ENCODE measurements around the gene UBR4. TPM values are rescaled to one million over a fixed set of nuclear protein-coding genes. Genes with fewer than 3 reads are reported as not detected.

UBR4 gene
- total RNA-seq, 1 experiment from 2014 or later = 131 TPM

- no peak overlapping the region for H3K4me2 ChIP-seq (ENCODE audit: insufficient read depth, insufficient read length, low read length)
- no peaks in the 10 kb centered on the region for H3K79me1 ChIP-seq (ENCODE audit: insufficient read depth, low read depth, low read length, poor library complexity, severe bottlenecking)
- H2BK15ac ChIP-seq (ENCODE audit: low read depth, low read length) = no peak overlapping the region
- no peaks in the 10 kb centered on the region for H3K4me1 ChIP-seq (ENCODE audit: insufficient read depth, low read length)
- H3T11ph ChIP-seq (ENCODE audit: low read length) = no peak overlapping the region
- H4K20me1 ChIP-seq (ENCODE audit: control insufficient read depth, insufficient read depth, insufficient read length) = no peaks in the 10 kb centered on the region
- no peak overlapping the region for H4K5ac ChIP-seq (ENCODE audit: insufficient read length, low read depth, low read length)
- peaks cover 51 to 96% (median 83%) of the 10 kb centered on the region in 3 experiments; a peak in 6 of 7 replicates for H3K36me3 Mint-ChIP-seq (ENCODE audit: insufficient read depth in 1 of 3, low read depth in 3 of 3)
- TF ChIP-seq CTCF (conservative IDR thresholded peaks at IDR 0.05) = no peak
- no peaks in the 10 kb centered on the region for H3K27me3 Mint-ChIP-seq (ENCODE audit: low read depth)
- H3K9me3 ChIP-seq (ENCODE audit: control insufficient read depth, low read depth, low read length) = no peaks in the 10 kb centered on the region
- H2BK120ac ChIP-seq (ENCODE audit: low read depth, low read length, poor library complexity, severe bottlenecking) = no peak overlapping the region
- no CpG with 5 or more reads among the region's 21 CpGs for WGBS (ENCODE audit: extremely low coverage, insufficient read length, low lambda C conversion rate)
- H3K4ac ChIP-seq (ENCODE audit: low read depth, low read length) = no peak overlapping the region
- H3K27ac Mint-ChIP-seq = peak overlapping the region in 1 of 3 experiments; percentile 49; a peak in 2 of 7 replicates
- no peak overlapping the region for H3K14ac ChIP-seq (ENCODE audit: insufficient read depth, low read length)
- H3K18ac ChIP-seq (ENCODE audit: insufficient read length, low read depth, low read length) = no peak overlapping the region
- no peak overlapping the region for H2AK5ac ChIP-seq (ENCODE audit: insufficient read length, low read length)
- H3K23ac ChIP-seq (ENCODE audit: insufficient read length, low read depth, low read length) = no peak overlapping the region
- H2BK12ac ChIP-seq (ENCODE audit: insufficient read length, low read depth, low read length) = no peak overlapping the region
- no peak overlapping the region for H2BK20ac ChIP-seq (ENCODE audit: low read depth, low read length, poor library complexity, severe bottlenecking)
- H3K4me1 Mint-ChIP-seq = no peaks in the 10 kb centered on the region
- no peak overlapping the region for H4K91ac ChIP-seq (ENCODE audit: insufficient read length, low read depth, low read length)
- no peaks in the 10 kb centered on the region for H3K9me3 Mint-ChIP-seq
- no peaks in the 10 kb centered on the region for H3K79me2 ChIP-seq (ENCODE audit: insufficient read depth, low read length)
- H2BK5ac ChIP-seq (ENCODE audit: insufficient read length, low read length) = no peak overlapping the region
- H3K4me3 Mint-ChIP-seq = no peak overlapping the region
- no peaks in the 10 kb centered on the region for H3K23me2 ChIP-seq (ENCODE audit: insufficient read length, low read depth, low read length, poor library complexity, severe bottlenecking)
- H3K9ac ChIP-seq (ENCODE audit: extremely low read depth, insufficient read length, low read length) = no peak overlapping the region
- H3K27me3 ChIP-seq (ENCODE audit: insufficient read depth, low read length) = no peaks in the 10 kb centered on the region
- H2AFZ ChIP-seq (ENCODE audit: low read length) = no peak overlapping the region
- H3K27ac ChIP-seq (ENCODE audit: insufficient read length, low read depth, low read length) = no peak overlapping the region
- H4K8ac ChIP-seq (replicated peaks; ENCODE audit: insufficient read length, low read depth, low read length) = no peak overlapping the region
- no peak for DNase-seq
- no peak overlapping the region for H3K56ac ChIP-seq (ENCODE audit: insufficient read length, low read depth, low read length)
Measured at GRCh38 chr1:19081218-19081893, 128.7 kb downstream of the UBR4 start.
